HepG2 (cell line): ENCODE data around the gene NOXO1. TPM values are rescaled to one million over a fixed set of nuclear protein-coding genes. Genes with fewer than 3 reads are reported as not detected.

Experiments used
- ATAC-seq: fragments of 200-7000 bp; cut with Tn5 transposase; 3 replicates; pipeline ENCODE4 v1.9.1; 2020; ENCODE audit warnings: mild to moderate bottlenecking, moderate library complexity
- BruUV-seq: library from RNA; stranded (reverse); fragments of 400-500 nt; replicated peaks from 2 replicates; lab custom pipeline; 2021; lab: Mats Ljungman, UMichigan
- CTCF ChIA-PET: fragments of 300-600 bp; formaldehyde crosslinking; extraction: SDS; loops from one replicate; lab custom pipeline; 2021; ENCODE audit warnings: low total read pairs, inconsistent platforms, low intra/inter-chr PET ratio; lab: Yijun Ruan, JAX
- POLR2A ChIA-PET: fragments of 350-600 bp; sonication (Branson Sonifier 250); formaldehyde crosslinking; loops from one replicate; lab custom pipeline; 2020; ENCODE audit warnings: antibody characterized with exemption, inconsistent platforms; lab: Yijun Ruan, JAX
- DNase-seq: peaks from one replicate; pipeline ENCODE4 v3.0.0-alpha.2; 2015; ENCODE audit warnings: low spot score
- FAIRE-seq: peaks from 3 replicates; lab custom pipeline; 2011; peaks lifted over from hg19 to GRCh38; lab: Jason Lieb, UNC
- H2AFZ ChIP-seq: one replicate; pipeline ENCODE4 v1.6.1; 2011; ENCODE audit warnings: low read length, inconsistent platforms
- H3K27ac ChIP-seq: fragments of 300-600 bp; 3 replicates; pipeline ENCODE4 v1.8.0; 2011; ENCODE audit warnings: mixed run types, mild to moderate bottlenecking, mixed read lengths, low read length, inconsistent platforms; ENCODE audit not compliant: insufficient read depth; ENCODE audit errors: extremely low read length
- H3K27me3 ChIP-seq, 2 experiments: fragments of 200-600 bp in 1 of 2; 2 replicates in 1 of 2; 3 replicates in 1 of 2; pipeline versions ENCODE4 v1.6.0 to v1.8.0; 2011; ENCODE audit warnings: low read length in 2 of 2, mild to moderate bottlenecking in 2 of 2, moderate library complexity in 2 of 2, inconsistent platforms in 1 of 2; ENCODE audit not compliant: insufficient read depth in 2 of 2, control insufficient read depth in 1 of 2
- H3K36me3 ChIP-seq, 2 experiments: fragments of 200-600 bp in 1 of 2; replicated peaks in 1 of 2; 2 replicates in 1 of 2; 3 replicates in 1 of 2; pipeline versions ENCODE4 v1.5.1 to v1.8.0; 2011; ENCODE audit warnings: low read length in 2 of 2, inconsistent platforms in 1 of 2; ENCODE audit not compliant: insufficient read depth in 2 of 2, control insufficient read depth in 1 of 2
- H3K4me1 ChIP-seq: 2 replicates; pipeline ENCODE4 v1.5.1; 2012; ENCODE audit warnings: low read length, inconsistent platforms; ENCODE audit not compliant: insufficient read depth
- H3K4me2 ChIP-seq: 2 replicates; pipeline ENCODE4 v1.6.0; 2011; ENCODE audit warnings: low read depth, low read length, inconsistent platforms
- H3K4me3 ChIP-seq, 3 experiments: fragments of 200-600 bp in 1 of 3; sonication (generic), shearing (Covaris generic) in 1 of 3; replicated peaks in 1 of 3; 2 replicates each; pipeline ENCODE4 v1.5.1; 2011 to 2016; ENCODE audit warnings: low read length in 3 of 3, inconsistent platforms in 2 of 3, low read depth in 2 of 3, mild to moderate bottlenecking in 2 of 3, control low read depth in 1 of 3, mixed read lengths in 1 of 3; ENCODE audit not compliant: insufficient read depth in 1 of 3
- H3K79me2 ChIP-seq: one replicate; pipeline ENCODE4 v1.6.1; 2011; ENCODE audit warnings: low read length, inconsistent platforms; ENCODE audit not compliant: insufficient read depth
- H3K9ac ChIP-seq: 2 replicates; pipeline ENCODE4 v1.6.0; 2011; ENCODE audit warnings: mild to moderate bottlenecking, low read depth, low read length, inconsistent platforms; ENCODE audit not compliant: insufficient read depth
- H3K9me3 ChIP-seq: 2 replicates; pipeline ENCODE4 v1.5.1; 2012; ENCODE audit warnings: mild to moderate bottlenecking, low read length
- H4K20me1 ChIP-seq: 2 replicates; pipeline ENCODE4 v1.6.0; 2011; ENCODE audit warnings: inconsistent platforms, mild to moderate bottlenecking, low read length, moderate library complexity; ENCODE audit not compliant: insufficient read depth
- AGO2 ChIP-seq: fragments of 200-400 bp; formaldehyde crosslinking; optimal IDR thresholded peaks from 2 replicates; pipeline ENCODE3; 2017; ENCODE audit warnings: mild to moderate bottlenecking, low read depth, low read length, moderate library complexity
- ARNT ChIP-seq: fragments of 450-650 bp; IDR thresholded peaks from 2 replicates; pipeline ENCODE4 v1.6.1; 2017
- FOSL2 ChIP-seq: sonication (generic); formaldehyde crosslinking; IDR thresholded peaks from 2 replicates; pipeline ENCODE4 v1.4.0; 2020; ENCODE audit warnings: missing genetic modification reagents
- NBN ChIP-seq: fragments of 450-650 bp; conservative IDR thresholded peaks from 2 replicates; pipeline ENCODE4 v1.6.1; 2017
- NR1H2 ChIP-seq: sonication (generic); formaldehyde crosslinking; IDR thresholded peaks from 2 replicates; pipeline ENCODE4 v1.8.1; 2022; ENCODE audit warnings: low read depth, missing genetic modification reagents, borderline replicate concordance
- NR2F1 ChIP-seq, 2 experiments: fragments of 450-650 bp in 1 of 2; formaldehyde crosslinking in 1 of 2; IDR thresholded peaks; 2 replicates each; pipeline versions ENCODE4 v1.5.0 to v1.6.1; 2016 to 2020; ENCODE audit warnings: mild to moderate bottlenecking in 1 of 2, missing compliant biosample characterization in 1 of 2, missing genetic modification reagents in 1 of 2, moderate library complexity in 1 of 2
- TCF12 ChIP-seq, 2 experiments: fragments of 450-650 bp in 1 of 2; sonication (generic) in 1 of 2; formaldehyde crosslinking in 1 of 2; IDR thresholded peaks; 2 replicates each; pipeline versions ENCODE4 v1.6.1 to v1.8.0; 2017 to 2022; ENCODE audit warnings: antibody characterized with exemption in 1 of 2, mild to moderate bottlenecking in 1 of 2, missing genetic modification reagents in 1 of 2, moderate library complexity in 1 of 2
- WGBS: methylation state at CpG from one replicate; pipeline ENCODE4 v1.1.6; 2017; ENCODE audit warnings: low lambda C conversion rate; 5-methylcytosine and 5-hydroxymethylcytosine counted together
- in situ Hi-C: cut with HindIII; loops from 2 replicates; pipeline ENCODE4 v1.10.0; 2017; ENCODE audit warnings: low pct_unique_long_range_greater_than_20kb; ENCODE audit not compliant: extremely low pct_ligation_motif_present
- intact Hi-C: fragments of 100-400 bp; cut with micrococcal nuclease; formaldehyde crosslinking; loops from one replicate; pipeline ENCODE4 v1.10.0; 2022; ENCODE audit not compliant: unreplicated experiment
- polyA plus RNA-seq, 8 experiments: library from polyadenylated mRNA; depleted of rRNA in 3 of 8; stranded (reverse) in 7 of 8; unstranded in 1 of 8; fragments of >200 nt; fragmentation: Illumina TruSeq in 4 of 8; extraction: Trizol in 4 of 8; gene quantifications; 2 replicates each; pipeline versions ENCODE4 v1.2.1 to v1.2.3, GENCODE V29; 2011 to 2016; ENCODE audit warnings: low read depth in 4 of 8, missing spikeins in 1 of 8, mixed read lengths in 1 of 8; ENCODE audit not compliant: insufficient read depth in 1 of 8
- total RNA-seq, 5 experiments: library from RNA; depleted of rRNA; stranded (reverse); fragments of >200 nt; fragmentation: Illumina TruSeq; extraction: Trizol; gene quantifications; 2 replicates each; pipeline ENCODE4 v1.2.3, GENCODE V29; 2016; ENCODE audit warnings: low read depth in 1 of 5
- TF ChIP-seq, protein P1 (sequence below): sonication (generic); formaldehyde crosslinking; IDR thresholded peaks from 2 replicates; pipeline ENCODE4 v1.4.0; 2020; ENCODE audit warnings: mild to moderate bottlenecking, missing genetic modification reagents

Gene NOXO1
- total and polyA plus RNA-seq, 2 of the 13 experiments (the other 11 are each of a cell fraction or from before 2014, with no cell fraction given) = 0.69 to 1.4 TPM

DNA sequence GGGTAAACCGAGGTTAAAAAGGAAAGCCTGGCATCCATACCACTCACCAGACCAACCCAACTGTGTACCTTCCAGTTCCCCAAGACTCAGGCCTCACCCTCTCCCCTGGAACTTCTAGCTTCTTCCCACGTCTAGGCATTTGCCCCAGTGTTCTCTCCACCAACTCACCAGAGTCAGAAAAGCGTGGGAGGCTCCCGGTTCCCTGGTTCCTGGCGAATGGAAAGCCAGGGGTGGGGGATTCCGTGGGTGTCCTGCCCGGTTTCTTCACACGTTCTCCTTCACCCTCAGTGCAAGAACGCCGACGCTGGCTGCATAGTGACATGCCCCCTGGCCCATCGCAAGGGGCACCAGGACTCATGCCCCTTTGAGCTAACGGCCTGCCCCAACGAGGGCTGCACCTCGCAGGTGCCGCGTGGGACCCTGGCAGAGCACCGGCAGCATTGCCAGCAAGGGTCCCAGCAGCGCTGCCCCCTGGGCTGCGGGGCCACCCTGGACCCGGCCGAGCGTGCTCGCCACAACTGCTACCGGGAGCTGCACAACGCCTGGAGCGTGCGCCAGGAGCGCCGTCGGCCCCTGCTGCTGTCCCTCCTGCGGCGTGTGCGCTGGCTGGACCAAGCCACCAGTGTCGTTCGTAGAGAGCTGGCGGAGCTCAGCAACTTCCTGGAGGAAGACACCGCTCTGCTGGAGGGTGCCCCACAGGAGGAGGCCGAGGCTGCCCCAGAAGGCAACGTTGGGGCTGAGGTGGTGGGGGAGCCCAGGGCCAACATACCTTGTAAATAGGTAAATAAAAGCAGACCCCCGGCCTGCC is 12.9 kb downstream of the NOXO1 start:
- Histone ChIP-seq H3K27me3 (no peaks in the 10 kb centered on the region; a peak in 1 of 5 replicates), H3K36me3 (peaks cover 2 to 6% of the 10 kb centered on the region in 2 experiments; a peak in 1 of 5 replicates)
- intact Hi-C loops = no loop called here
- WGBS = 89% methylated on average over 20 of the region's 41 CpGs
- TF ChIP-seq AGO2 = peak; percentile 38
- no peak for TF ChIP-seq NR1H2 (CRISPR knock-in tag)
- TF ChIP-seq, all 625 proteins: peak for 1
- Histone ChIP-seq H3K27ac (no peak overlapping the region), H3K4me3 (no peak overlapping the region), H3K79me2 (peaks cover 33% of the 10 kb centered on the region), H3K9ac (no peak overlapping the region), H3K9me3 (no peaks in the 10 kb centered on the region), H4K20me1 (peaks cover 10% of the 10 kb centered on the region), H3K4me2 (no peak overlapping the region), H3K4me1 (peaks cover 29% of the 10 kb centered on the region), H2AFZ (no peak overlapping the region)
- BruUV-seq = no TSS peak
- in situ Hi-C loops = no loop called here
- CTCF ChIA-PET = no interaction called here
- FAIRE-seq (no peak), ATAC-seq (no peak), DNase-seq (no peak)
- POLR2A ChIA-PET = interaction anchor here (1.0 to 1.3 kb wide), 2 partner anchors 25 to 40 kb away, joined by 3 to 4 read pairs; partner anchors contain the start of gene MSRB1

DNA sequence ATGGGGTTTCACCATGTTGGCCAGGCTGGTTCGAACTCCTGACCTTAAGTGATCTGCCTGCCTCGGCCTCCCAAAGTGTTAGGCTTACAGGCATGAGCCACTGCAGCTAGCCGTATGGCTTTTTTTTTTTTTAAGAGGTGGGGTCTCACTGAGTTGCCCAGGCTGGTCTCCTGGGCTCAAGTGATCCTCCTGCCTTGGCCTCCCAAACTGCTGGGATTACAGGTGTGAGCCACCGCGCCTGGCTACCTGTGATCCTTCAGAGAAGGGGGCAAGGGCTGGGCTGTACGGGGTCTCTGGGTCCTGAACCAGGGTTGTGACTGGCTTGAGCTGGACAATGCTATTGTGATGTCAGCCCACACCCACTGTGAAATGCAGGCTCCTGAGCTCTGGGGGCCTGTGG is 14.8 kb downstream of the NOXO1 start, which contains the start of gene RNF151:
RNF151 (plus strand) TSS at position 397 of the 400 bp plus-strand sequence. CDS start 26 bp downstream, outside the sequence.
- BruUV-seq = no TSS peak
- ChIA-PET POLR2A (interaction anchor here (1.0 to 2.9 kb wide), 4 partner anchors 9 to 81 kb away, joined by 3 to 131 read pairs (median 4); partner anchors contain the start of genes MSRB1, NTHL1 and TSC2), CTCF (no interaction called here)
- peaks cover 30% of the 10 kb centered on the region for H3K79me2 ChIP-seq
- ATAC-seq (no peak), DNase-seq (no peak), FAIRE-seq (no peak)
- H3K27me3 ChIP-seq = no peaks in the 10 kb centered on the region; a peak in 1 of 5 replicates
- peak within 1 kb of the TSS; percentile 73 for H3K27ac ChIP-seq
- H3K4me1 ChIP-seq = peaks cover 40% of the 10 kb centered on the region
- H3K9me3 ChIP-seq = no peaks in the 10 kb centered on the region
- TF ChIP-seq, protein P1, sequence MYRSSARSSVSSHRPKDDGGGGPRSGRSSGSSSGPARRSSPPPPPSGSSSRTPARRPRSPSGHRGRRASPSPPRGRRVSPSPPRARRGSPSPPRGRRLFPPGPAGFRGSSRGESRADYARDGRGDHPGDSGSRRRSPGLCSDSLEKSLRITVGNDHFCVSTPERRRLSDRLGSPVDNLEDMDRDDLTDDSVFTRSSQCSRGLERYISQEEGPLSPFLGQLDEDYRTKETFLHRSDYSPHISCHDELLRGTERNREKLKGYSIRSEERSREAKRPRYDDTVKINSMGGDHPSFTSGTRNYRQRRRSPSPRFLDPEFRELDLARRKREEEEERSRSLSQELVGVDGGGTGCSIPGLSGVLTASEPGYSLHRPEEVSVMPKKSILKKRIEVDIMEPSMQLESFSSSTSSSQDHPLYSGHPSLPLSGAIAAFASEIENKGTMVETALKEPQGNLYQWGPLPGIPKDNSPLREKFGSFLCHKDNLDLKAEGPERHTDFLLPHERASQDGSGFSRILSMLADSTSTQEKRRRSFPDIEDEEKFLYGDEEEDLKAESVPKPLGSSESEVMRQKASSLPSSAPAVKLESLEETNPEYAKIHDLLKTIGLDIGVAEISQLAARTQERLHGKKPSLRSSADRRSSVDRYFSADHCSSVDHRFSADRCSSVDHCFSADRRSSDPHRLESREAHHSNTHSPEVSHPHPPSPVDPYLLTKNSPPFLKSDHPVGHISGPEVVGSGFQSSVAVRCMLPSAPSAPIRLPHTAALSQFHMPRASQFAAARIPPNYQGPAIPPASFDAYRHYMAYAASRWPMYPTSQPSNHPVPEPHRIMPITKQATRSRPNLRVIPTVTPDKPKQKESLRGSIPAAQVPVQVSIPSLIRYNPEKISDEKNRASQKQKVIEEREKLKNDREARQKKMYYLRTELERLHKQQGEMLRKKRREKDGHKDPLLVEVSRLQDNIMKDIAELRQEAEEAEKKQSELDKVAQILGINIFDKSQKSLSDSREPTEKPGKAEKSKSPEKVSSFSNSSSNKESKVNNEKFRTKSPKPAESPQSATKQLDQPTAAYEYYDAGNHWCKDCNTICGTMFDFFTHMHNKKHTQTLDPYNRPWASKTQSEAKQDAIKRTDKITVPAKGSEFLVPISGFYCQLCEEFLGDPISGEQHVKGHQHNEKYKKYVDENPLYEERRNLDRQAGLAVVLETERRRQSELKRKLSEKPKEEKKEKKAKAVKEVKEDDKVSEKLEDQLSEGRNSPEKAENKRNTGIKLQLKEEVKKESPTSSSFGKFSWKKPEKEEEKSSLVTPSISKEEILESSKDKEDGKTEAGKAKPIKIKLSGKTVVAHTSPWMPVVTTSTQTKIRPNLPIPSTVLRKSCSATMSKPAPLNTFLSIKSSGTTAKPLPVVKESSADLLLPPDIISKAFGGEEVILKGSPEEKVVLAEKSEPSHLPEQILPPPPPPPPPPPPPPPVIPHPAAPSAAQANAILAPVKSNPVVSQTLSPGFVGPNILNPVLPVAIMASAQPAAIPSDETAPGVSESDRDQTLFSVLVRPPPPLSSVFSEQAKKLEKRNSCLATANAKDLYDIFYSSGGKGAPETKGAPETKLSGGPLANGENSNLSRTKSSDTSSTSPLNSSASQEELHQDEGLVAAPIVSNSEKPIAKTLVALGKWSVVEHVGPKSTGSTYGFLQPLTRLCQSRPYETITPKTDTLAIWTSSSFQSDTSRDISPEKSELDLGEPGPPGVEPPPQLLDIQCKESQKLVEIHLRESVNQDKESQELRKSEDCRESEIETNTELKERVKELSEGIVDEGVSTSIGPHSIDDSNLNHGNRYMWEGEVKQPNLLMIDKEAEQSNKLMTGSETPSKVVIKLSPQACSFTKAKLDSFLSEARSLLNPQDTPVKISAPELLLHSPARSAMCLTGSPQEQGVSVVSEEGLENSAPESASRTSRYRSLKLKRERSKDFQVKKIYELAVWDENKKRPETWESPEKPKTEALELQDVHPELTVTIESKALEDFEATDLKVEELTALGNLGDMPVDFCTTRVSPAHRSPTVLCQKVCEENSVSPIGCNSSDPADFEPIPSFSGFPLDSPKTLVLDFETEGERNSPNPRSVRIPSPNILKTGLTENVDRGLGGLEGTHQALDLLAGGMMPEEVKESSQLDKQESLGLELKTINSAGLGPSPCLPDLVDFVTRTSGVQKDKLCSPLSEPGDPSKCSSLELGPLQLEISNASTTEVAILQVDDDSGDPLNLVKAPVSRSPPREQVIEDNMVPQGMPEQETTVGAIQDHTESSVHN (CRISPR knock-in tag) = no peak
- TF ChIP-seq NBN = no peak
- TF ChIP-seq FOSL2 = no peak
- no peak for TF ChIP-seq NR2F1 (CRISPR knock-in tag; IDR thresholded peaks at IDR 0.05)
- no peak for TF ChIP-seq ARNT
- no peak for TF ChIP-seq TCF12 (IDR thresholded peaks at IDR 0.05)
- no peak for TF ChIP-seq TCF12 (CRISPR knock-in tag; IDR thresholded peaks at IDR 0.05)
- in situ Hi-C loops = no loop called here
- WGBS = 96% methylated on average over 6 of the region's 6 CpGs
- intact Hi-C loops = no loop called here
- H3K9ac ChIP-seq = peak within 1 kb of the TSS; percentile 96
- H2AFZ ChIP-seq = no peak within 1 kb of the TSS
- H4K20me1 ChIP-seq = peaks cover 27% of the 10 kb centered on the region
- H3K4me3 ChIP-seq = peak within 1 kb of the TSS; percentile 84 to 94 (median 92)
- H3K36me3 ChIP-seq = peaks cover 3 to 19% of the 10 kb centered on the region in 2 experiments; a peak in 3 of 5 replicates
- H3K4me2 ChIP-seq = peak within 1 kb of the TSS; percentile 100
